Hepatocyte (in vitro differentiated cells): ENCODE data around the gene SLC2A13.
"Not testable (repeated sequence)": the region's sequence is repeated elsewhere in the genome, so short reads cannot be mapped to it uniquely, and the experiment has no call there.

ENCODE experiments used
- EZH2phosphoT487 ChIP-seq: fragments of 200-600 bp; sonication (generic); IDR thresholded peaks from one replicate; pipeline ENCODE4 v1.6.1; 2018; ENCODE audit warnings: antibody characterized with exemption, mild to moderate bottlenecking, low read depth, moderate library complexity; ENCODE audit not compliant: unreplicated experiment, severe bottlenecking
- TF ChIP-seq, protein P1 (sequence below): fragments of 200-600 bp; sonication (generic); IDR thresholded peaks from 2 replicates; pipeline ENCODE4 v1.5.1; 2016; ENCODE audit warnings: antibody characterized with exemption, mild to moderate bottlenecking; ENCODE audit not compliant: poor library complexity

GRCh38 chr12:39746151-39746550, 359.7 kb downstream of the SLC2A13 start:
- TF ChIP-seq, protein P1, sequence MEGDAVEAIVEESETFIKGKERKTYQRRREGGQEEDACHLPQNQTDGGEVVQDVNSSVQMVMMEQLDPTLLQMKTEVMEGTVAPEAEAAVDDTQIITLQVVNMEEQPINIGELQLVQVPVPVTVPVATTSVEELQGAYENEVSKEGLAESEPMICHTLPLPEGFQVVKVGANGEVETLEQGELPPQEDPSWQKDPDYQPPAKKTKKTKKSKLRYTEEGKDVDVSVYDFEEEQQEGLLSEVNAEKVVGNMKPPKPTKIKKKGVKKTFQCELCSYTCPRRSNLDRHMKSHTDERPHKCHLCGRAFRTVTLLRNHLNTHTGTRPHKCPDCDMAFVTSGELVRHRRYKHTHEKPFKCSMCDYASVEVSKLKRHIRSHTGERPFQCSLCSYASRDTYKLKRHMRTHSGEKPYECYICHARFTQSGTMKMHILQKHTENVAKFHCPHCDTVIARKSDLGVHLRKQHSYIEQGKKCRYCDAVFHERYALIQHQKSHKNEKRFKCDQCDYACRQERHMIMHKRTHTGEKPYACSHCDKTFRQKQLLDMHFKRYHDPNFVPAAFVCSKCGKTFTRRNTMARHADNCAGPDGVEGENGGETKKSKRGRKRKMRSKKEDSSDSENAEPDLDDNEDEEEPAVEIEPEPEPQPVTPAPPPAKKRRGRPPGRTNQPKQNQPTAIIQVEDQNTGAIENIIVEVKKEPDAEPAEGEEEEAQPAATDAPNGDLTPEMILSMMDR, result not testable (repeated sequence)
- not testable (repeated sequence) for TF ChIP-seq EZH2phosphoT487
